ENCODE results near the gene OTOS.

GRCh38 chr2:240179941-240180666 lies 39.6 kb upstream of the OTOS start:
- TF ChIP-seq XRCC5 (optimal IDR thresholded peaks at IDR 0.05; ENCODE audit: low read length) (no peak), CTCF (CRISPR knock-in tag; IDR thresholded peaks at IDR 0.05) (no peak), BCL6 (CRISPR knock-in tag; IDR thresholded peaks at IDR 0.05) (no peak), IRF2 (CRISPR knock-in tag; IDR thresholded peaks at IDR 0.05) (no peak), NR3C1 (CRISPR knock-in tag; IDR thresholded peaks at IDR 0.05) (no peak)
- TF ChIP-seq, protein P1, sequence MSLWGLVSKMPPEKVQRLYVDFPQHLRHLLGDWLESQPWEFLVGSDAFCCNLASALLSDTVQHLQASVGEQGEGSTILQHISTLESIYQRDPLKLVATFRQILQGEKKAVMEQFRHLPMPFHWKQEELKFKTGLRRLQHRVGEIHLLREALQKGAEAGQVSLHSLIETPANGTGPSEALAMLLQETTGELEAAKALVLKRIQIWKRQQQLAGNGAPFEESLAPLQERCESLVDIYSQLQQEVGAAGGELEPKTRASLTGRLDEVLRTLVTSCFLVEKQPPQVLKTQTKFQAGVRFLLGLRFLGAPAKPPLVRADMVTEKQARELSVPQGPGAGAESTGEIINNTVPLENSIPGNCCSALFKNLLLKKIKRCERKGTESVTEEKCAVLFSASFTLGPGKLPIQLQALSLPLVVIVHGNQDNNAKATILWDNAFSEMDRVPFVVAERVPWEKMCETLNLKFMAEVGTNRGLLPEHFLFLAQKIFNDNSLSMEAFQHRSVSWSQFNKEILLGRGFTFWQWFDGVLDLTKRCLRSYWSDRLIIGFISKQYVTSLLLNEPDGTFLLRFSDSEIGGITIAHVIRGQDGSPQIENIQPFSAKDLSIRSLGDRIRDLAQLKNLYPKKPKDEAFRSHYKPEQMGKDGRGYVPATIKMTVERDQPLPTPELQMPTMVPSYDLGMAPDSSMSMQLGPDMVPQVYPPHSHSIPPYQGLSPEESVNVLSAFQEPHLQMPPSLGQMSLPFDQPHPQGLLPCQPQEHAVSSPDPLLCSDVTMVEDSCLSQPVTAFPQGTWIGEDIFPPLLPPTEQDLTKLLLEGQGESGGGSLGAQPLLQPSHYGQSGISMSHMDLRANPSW (CRISPR knock-in tag; IDR thresholded peaks at IDR 0.05; ENCODE audit: borderline replicate concordance) = no peak
